Breast epithelium (tissue), 4 donors: ENCODE results near the gene ALAS2. TPM values are rescaled to one million over a fixed set of nuclear protein-coding genes. Genes with fewer than 3 reads are reported as not detected.
"Not testable (repeated sequence)": the region's sequence is repeated elsewhere in the genome, so short reads cannot be mapped to it uniquely, and the experiment has no call there.

Source experiments
- DNase-seq, 2 donors: peaks; one replicate each; pipeline ENCODE4 v3.0.0-alpha.2; 2019; ENCODE audit warnings: low spot score in 2 of 2
- H3K27ac ChIP-seq, 2 donors: fragments of 200-600 bp; sonication (generic) in 1 of 2; one replicate each; pipeline ENCODE4 v1.5.1; 2016 to 2019; ENCODE audit warnings: mild to moderate bottlenecking in 1 of 2
- H3K27me3 ChIP-seq, 2 donors: fragments of 200-600 bp; sonication (generic) in 1 of 2; one replicate each; pipeline versions ENCODE4 v1.5.1 to v1.6.0; 2017 to 2019; ENCODE audit warnings: control low read depth in 1 of 2, mild to moderate bottlenecking in 1 of 2
- H3K36me3 ChIP-seq: fragments of 200-600 bp; one replicate; pipeline ENCODE4 v1.5.1; 2019
- H3K4me1 ChIP-seq, 2 donors: fragments of 200-600 bp; sonication (generic); one replicate each; pipeline ENCODE4 v1.5.1; 2016 to 2019; ENCODE audit warnings: control low read depth in 1 of 2
- H3K4me3 ChIP-seq, 3 donors: fragments of 200-600 bp; sonication (generic); 1 replicate in 2 of 3; 2 replicates in 1 of 3; pipeline ENCODE4 v1.5.1; 2016 to 2019; ENCODE audit warnings: mild to moderate bottlenecking in 3 of 3, moderate library complexity in 2 of 3
- H3K9me3 ChIP-seq, 2 donors: fragments of 200-600 bp; sonication (generic) in 1 of 2; one replicate each; pipeline ENCODE4 v1.5.1; 2016 to 2019; ENCODE audit warnings: control low read depth in 1 of 2
- POLR2A ChIP-seq: fragments of 450-650 bp; IDR thresholded peaks from one replicate; pipeline ENCODE4 v1.6.1; 2016; ENCODE audit warnings: antibody characterized with exemption, mild to moderate bottlenecking, moderate library complexity
- POLR2AphosphoS5 ChIP-seq, 3 donors: sonication (generic); formaldehyde crosslinking; IDR thresholded peaks; one replicate each; pipeline ENCODE4 v1.6.1; 2017; ENCODE audit warnings: antibody characterized with exemption in 3 of 3
- intact Hi-C: fragments of 100-400 bp; cut with DNase I; formaldehyde crosslinking; loops from one replicate; pipeline ENCODE4 v1.15.1; 2023; ENCODE audit warnings: low total_unique reads
- total RNA-seq, 3 donors: library from RNA; depleted of rRNA; stranded (reverse); fragments of >200 nt; gene quantifications; one replicate each; pipeline ENCODE4 v1.1.0, GENCODE V29; 2016
- TF ChIP-seq, protein P1 (sequence below), 3 donors: fragments of 450-650 bp; IDR thresholded peaks; one replicate each; pipeline ENCODE4 v1.5.1; 2016 to 2017; ENCODE audit warnings: antibody characterized with exemption in 3 of 3, mild to moderate bottlenecking in 3 of 3, moderate library complexity in 3 of 3

Gene ALAS2, protein sequence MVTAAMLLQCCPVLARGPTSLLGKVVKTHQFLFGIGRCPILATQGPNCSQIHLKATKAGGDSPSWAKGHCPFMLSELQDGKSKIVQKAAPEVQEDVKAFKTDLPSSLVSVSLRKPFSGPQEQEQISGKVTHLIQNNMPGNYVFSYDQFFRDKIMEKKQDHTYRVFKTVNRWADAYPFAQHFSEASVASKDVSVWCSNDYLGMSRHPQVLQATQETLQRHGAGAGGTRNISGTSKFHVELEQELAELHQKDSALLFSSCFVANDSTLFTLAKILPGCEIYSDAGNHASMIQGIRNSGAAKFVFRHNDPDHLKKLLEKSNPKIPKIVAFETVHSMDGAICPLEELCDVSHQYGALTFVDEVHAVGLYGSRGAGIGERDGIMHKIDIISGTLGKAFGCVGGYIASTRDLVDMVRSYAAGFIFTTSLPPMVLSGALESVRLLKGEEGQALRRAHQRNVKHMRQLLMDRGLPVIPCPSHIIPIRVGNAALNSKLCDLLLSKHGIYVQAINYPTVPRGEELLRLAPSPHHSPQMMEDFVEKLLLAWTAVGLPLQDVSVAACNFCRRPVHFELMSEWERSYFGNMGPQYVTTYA
- 1 to 10 TPM in 2 of 3 donors, not detected in 1; 1.1 to 1.3 TPM for total RNA-seq

GRCh38 chrX:55030271-55031205, at the start of gene ALAS2:
Gene ALAS2, minus strand, starts transcription at chrX:55030977. Its CDS starts 4,977 bp downstream, at chrX:55026000.
- H3K27ac ChIP-seq = no peak within 1 kb of the TSS
- no peaks in the 10 kb centered on the region for H3K9me3 ChIP-seq
- H3K27me3 ChIP-seq = peaks cover 0 to 42% of the 10 kb centered on the region in 2 donors
- H3K36me3 ChIP-seq = no peaks in the 10 kb centered on the region
- no peak within 1 kb of the TSS for H3K4me3 ChIP-seq
- no peak for DNase-seq
- no peaks in the 10 kb centered on the region for H3K4me1 ChIP-seq
- intact Hi-C loops = no loop called here
- TF ChIP-seq POLR2A (no peak), POLR2AphosphoS5 (IDR thresholded peaks at IDR 0.05) (no peak)
- TF ChIP-seq, protein P1, sequence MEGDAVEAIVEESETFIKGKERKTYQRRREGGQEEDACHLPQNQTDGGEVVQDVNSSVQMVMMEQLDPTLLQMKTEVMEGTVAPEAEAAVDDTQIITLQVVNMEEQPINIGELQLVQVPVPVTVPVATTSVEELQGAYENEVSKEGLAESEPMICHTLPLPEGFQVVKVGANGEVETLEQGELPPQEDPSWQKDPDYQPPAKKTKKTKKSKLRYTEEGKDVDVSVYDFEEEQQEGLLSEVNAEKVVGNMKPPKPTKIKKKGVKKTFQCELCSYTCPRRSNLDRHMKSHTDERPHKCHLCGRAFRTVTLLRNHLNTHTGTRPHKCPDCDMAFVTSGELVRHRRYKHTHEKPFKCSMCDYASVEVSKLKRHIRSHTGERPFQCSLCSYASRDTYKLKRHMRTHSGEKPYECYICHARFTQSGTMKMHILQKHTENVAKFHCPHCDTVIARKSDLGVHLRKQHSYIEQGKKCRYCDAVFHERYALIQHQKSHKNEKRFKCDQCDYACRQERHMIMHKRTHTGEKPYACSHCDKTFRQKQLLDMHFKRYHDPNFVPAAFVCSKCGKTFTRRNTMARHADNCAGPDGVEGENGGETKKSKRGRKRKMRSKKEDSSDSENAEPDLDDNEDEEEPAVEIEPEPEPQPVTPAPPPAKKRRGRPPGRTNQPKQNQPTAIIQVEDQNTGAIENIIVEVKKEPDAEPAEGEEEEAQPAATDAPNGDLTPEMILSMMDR (IDR thresholded peaks at IDR 0.05) = no peak

DNA sequence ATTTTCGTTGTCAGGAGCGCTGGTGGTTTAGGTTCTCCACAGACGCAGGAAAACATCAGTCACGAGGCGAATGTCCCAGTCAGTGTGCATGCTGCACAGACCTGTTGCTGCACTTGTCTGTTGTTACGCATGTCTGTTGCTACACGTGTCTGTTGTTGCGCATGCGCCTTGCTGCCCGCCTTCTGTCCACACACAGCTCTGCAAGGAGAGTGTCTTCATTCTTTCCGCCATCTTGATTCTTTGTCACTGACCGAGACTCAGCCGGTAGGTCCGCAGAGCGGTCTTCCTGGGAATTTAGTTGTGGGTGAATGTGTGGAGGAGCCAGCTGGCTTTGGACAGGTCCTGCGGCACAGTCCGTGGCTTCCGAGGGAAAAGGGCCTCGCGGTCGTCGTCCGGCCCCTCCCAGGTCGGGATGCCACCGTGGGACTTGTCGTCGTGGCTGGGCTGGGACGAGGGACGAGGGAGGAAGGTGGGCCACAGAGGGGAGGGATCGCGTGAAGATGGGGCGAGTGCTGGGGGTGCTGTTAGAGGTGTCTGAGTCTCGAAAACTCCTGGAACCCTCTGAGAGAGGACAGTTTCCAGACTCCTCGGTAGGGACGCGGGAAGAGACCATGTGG, 44.2 kb upstream of the ALAS2 start, which contains the start of gene PAGE2B:
Gene PAGE2B, plus strand, starts transcription at position 180 of the 617 bp plus-strand sequence. CDS start 1,012 bp downstream, outside the sequence.
- TF ChIP-seq, protein P1 (IDR thresholded peaks at IDR 0.05) = no peak
- TF ChIP-seq POLR2AphosphoS5 (IDR thresholded peaks at IDR 0.05) = no peak
- no peak for TF ChIP-seq POLR2A

DNA sequence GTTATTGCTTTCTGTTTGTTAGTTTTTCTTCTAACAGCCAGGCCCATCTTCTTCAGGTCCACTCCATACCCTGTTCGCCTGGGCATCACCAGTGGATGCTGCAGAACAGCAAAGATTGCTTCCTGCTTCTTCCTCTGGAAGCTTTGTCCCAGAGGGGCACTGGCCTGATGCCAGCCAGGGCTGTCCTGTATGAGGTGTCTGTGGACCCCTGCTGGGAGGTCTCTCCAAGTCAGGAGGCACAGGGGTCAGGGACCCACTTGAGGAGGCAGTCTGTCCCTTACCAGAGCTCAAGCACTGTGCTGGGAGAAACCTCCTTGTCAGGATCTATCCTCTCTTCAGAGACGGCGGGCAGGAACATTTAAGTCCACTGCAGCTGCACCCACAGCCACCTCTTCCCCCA, 41.5 kb upstream of the ALAS2 start:
- intact Hi-C loops = no loop called here

More for the DNA sequence above, 44.2 kb upstream of the ALAS2 start, which contains the start of gene PAGE2B:
- Histone ChIP-seq H3K4me3 (no peak within 1 kb of the TSS), H3K27me3 (peaks cover 0 to 15% of the 10 kb centered on the region in 2 donors), H3K4me1 (no peaks in the 10 kb centered on the region), H3K27ac (no peak within 1 kb of the TSS), H3K36me3 (no peaks in the 10 kb centered on the region), H3K9me3 (no peaks in the 10 kb centered on the region)
- intact Hi-C loops = no loop called here
- no peak for DNase-seq

GRCh38 chrX:55067180-55067579, 36.4 kb upstream of the ALAS2 start:
- intact Hi-C loops, H3K27me3 ChIP-seq, H3K4me1 ChIP-seq, H3K36me3 ChIP-seq, H3K4me3 ChIP-seq, H3K27ac ChIP-seq, DNase-seq: not testable (repeated sequence)
- peaks cover 0 to 12% of the 10 kb centered on the region in 2 donors for H3K9me3 ChIP-seq

More for the DNA sequence above, 41.5 kb upstream of the ALAS2 start:
- H3K27ac ChIP-seq = no peak overlapping the region
- H3K36me3 ChIP-seq = no peaks in the 10 kb centered on the region
- no peaks in the 10 kb centered on the region for H3K9me3 ChIP-seq
- no peak for TF ChIP-seq POLR2A
- TF ChIP-seq POLR2AphosphoS5 (IDR thresholded peaks at IDR 0.05) = no peak
- TF ChIP-seq, protein P1 (IDR thresholded peaks at IDR 0.05) = no peak
- no peak for DNase-seq
- H3K4me3 ChIP-seq = no peak overlapping the region
- no peaks in the 10 kb centered on the region for H3K4me1 ChIP-seq
- peaks cover 0 to 15% of the 10 kb centered on the region in 2 donors for H3K27me3 ChIP-seq
